Smooth muscle cell (in vitro differentiated cells): ENCODE measurements around the gene FOXJ3. TPM values are rescaled to one million over a fixed set of nuclear protein-coding genes. Genes with fewer than 3 reads are reported as not detected.

Experiments used
- DNase-seq: peaks from one replicate; lab custom pipeline; 2025; ENCODE audit not compliant: unreplicated experiment; lab: John Stamatoyannopoulos, UW
- H2AFZ ChIP-seq: fragments of 200-600 bp; sonication (generic); 2 replicates; pipeline ENCODE4 v1.6.0; 2016; ENCODE audit warnings: antibody characterized with exemption, low read depth, mild to moderate bottlenecking
- H3F3A ChIP-seq: fragments of 200-600 bp; sonication (generic); 2 replicates; pipeline ENCODE4 v1.6.0; 2017; ENCODE audit warnings: antibody characterized with exemption, low read depth
- H3K27ac ChIP-seq: fragments of 200-600 bp; sonication (generic); 2 replicates; pipeline ENCODE4 v1.5.1; 2016; ENCODE audit warnings: low read depth, mild to moderate bottlenecking
- H3K27me3 ChIP-seq: fragments of 200-600 bp; sonication (generic); 2 replicates; pipeline ENCODE4 v1.6.1; 2016; ENCODE audit warnings: low read depth, mild to moderate bottlenecking
- H3K36me3 ChIP-seq: fragments of 200-600 bp; sonication (generic); 2 replicates; pipeline ENCODE4 v1.5.1; 2016; ENCODE audit warnings: low read depth
- H3K4me1 ChIP-seq: fragments of 200-600 bp; sonication (generic); 2 replicates; pipeline ENCODE4 v1.5.1; 2016; ENCODE audit warnings: low read depth
- H3K4me2 ChIP-seq: fragments of 200-600 bp; sonication (generic); 2 replicates; pipeline ENCODE4 v1.6.0; 2016; ENCODE audit warnings: mild to moderate bottlenecking
- H3K4me3 ChIP-seq: fragments of 200-600 bp; sonication (generic); 2 replicates; pipeline ENCODE4 v1.5.1; 2016; ENCODE audit warnings: mild to moderate bottlenecking
- H3K79me2 ChIP-seq: fragments of 200-600 bp; sonication (generic); 2 replicates; pipeline ENCODE4 v1.6.0; 2016; ENCODE audit warnings: low read depth, mild to moderate bottlenecking
- H3K9ac ChIP-seq: fragments of 200-600 bp; sonication (generic); 2 replicates; pipeline ENCODE4 v1.6.0; 2016; ENCODE audit warnings: low read depth
- H3K9me3 ChIP-seq: fragments of 200-600 bp; sonication (generic); replicated peaks from 2 replicates; pipeline ENCODE4 v1.5.1; 2016; ENCODE audit warnings: low read depth
- H4K20me1 ChIP-seq: fragments of 200-600 bp; sonication (generic); 2 replicates; pipeline ENCODE4 v1.6.0; 2016; ENCODE audit warnings: low read depth
- WGBS: methylation state at CpG from one replicate; pipeline ENCODE4 v1.1.7; 2016; ENCODE audit warnings: low lambda C conversion rate; 5-methylcytosine and 5-hydroxymethylcytosine counted together
- polyA plus RNA-seq: library from polyadenylated mRNA; unstranded; fragments of >200 nt; fragmentation: Nextera tagmentation; extraction: Ambion mirVana; gene quantifications from 2 replicates; pipeline ENCODE4 v1.2.1, GENCODE V29; 2016
- total RNA-seq: library from RNA; depleted of rRNA; stranded (reverse); fragments of >200 nt; gene quantifications from 2 replicates; pipeline ENCODE4 v1.2.3, GENCODE V29; 2014
- TF ChIP-seq, protein P1 (sequence below): fragments of 200-600 bp; sonication (generic); IDR thresholded peaks from 2 replicates; pipeline ENCODE4 v1.5.1; 2017; ENCODE audit warnings: borderline replicate concordance, mild to moderate bottlenecking, antibody characterized with exemption; ENCODE audit not compliant: insufficient read depth, poor library complexity, severe bottlenecking

FOXJ3 gene
- total RNA-seq (35.2 and 40.9 TPM in 2 replicates), polyA plus RNA-seq (19.3 and 20.1 TPM in 2 replicates)

DNA sequence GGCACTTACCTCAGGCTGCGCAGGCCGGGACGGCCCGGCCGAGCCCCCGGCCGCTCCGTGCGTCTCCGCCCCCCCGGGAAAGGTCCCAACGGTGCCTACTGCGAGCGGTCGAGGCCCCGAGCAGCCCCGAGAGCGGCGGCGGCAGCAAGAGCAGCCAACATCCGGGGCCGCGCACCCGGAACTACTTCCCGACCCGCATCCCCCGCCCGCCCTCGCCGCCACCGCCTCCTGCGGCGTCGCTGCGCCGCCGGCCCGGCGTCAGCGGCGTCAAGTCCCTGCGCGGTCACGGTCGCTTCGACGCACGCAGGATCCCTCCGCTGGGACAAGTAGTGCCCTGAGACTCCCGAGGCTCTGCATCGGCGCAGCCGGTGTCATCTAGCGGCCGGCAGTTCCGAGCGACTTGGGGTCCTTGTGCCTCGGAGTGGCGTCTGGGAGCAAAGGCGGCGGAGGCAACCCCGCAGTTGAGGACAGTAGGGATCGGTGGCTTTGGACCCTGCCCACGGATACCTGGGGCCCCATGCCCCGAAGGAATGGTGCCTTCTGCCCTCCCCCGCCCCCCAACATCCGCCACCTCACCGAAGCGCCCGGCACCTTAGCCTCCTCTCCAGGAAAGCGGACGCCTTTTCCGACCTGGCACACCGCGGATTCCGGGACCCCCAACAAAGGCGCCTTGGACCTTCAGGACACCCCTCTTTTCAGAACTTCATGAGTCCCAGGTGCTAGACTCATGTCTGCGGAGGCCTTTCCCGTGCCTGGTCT lies at the start of gene FOXJ3:
Gene FOXJ3, minus strand, starts transcription at position 186 of the 759 bp plus-strand sequence. CDS start 24,142 bp downstream, outside the sequence.
- peak within 1 kb of the TSS; percentile 93 for H3K9ac ChIP-seq
- no peaks in the 10 kb centered on the region for H3K27me3 ChIP-seq
- peak within 1 kb of the TSS; percentile 86 for H2AFZ ChIP-seq
- no peaks in the 10 kb centered on the region for H3K36me3 ChIP-seq
- H3F3A ChIP-seq: peaks cover 11% of the 10 kb centered on the region
- under 1% methylated on average over 74 of the region's 79 CpGs for WGBS
- H3K9me3 ChIP-seq: no peaks in the 10 kb centered on the region
- TF ChIP-seq, protein P1, sequence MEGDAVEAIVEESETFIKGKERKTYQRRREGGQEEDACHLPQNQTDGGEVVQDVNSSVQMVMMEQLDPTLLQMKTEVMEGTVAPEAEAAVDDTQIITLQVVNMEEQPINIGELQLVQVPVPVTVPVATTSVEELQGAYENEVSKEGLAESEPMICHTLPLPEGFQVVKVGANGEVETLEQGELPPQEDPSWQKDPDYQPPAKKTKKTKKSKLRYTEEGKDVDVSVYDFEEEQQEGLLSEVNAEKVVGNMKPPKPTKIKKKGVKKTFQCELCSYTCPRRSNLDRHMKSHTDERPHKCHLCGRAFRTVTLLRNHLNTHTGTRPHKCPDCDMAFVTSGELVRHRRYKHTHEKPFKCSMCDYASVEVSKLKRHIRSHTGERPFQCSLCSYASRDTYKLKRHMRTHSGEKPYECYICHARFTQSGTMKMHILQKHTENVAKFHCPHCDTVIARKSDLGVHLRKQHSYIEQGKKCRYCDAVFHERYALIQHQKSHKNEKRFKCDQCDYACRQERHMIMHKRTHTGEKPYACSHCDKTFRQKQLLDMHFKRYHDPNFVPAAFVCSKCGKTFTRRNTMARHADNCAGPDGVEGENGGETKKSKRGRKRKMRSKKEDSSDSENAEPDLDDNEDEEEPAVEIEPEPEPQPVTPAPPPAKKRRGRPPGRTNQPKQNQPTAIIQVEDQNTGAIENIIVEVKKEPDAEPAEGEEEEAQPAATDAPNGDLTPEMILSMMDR: no peak
- H3K4me1 ChIP-seq: peaks cover 35% of the 10 kb centered on the region
- peak within 1 kb of the TSS; percentile 87 for H3K27ac ChIP-seq
- H3K4me2 ChIP-seq: peak within 1 kb of the TSS; percentile 99
- peak; percentile 82 for DNase-seq
- peak within 1 kb of the TSS; percentile 89 for H3K4me3 ChIP-seq
- peaks cover 47% of the 10 kb centered on the region for H3K79me2 ChIP-seq
- peaks cover 44% of the 10 kb centered on the region for H4K20me1 ChIP-seq

DNA sequence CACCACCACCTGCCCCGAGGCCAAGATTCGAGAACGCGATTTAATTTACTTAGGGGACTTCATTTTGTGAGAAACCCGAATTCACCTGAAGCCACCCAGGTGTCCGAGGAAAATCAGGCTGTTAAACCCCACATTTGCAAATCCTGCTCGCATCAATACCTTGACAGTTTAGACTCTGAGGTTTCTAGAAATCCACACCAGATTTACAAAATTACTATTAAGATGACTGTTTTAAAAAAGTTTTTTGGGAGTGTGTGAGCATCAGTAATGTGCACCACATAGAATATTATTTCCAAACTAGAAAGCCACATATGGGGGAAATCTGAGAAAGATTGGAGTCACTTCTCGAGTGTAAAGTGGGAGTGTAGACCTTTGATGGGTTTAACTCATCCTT lies 46.2 kb upstream of the FOXJ3 start:
- H3K36me3 ChIP-seq: no peaks in the 10 kb centered on the region
- no peak for DNase-seq
- H3K4me1 ChIP-seq: peaks cover 2% of the 10 kb centered on the region
- H3K9ac ChIP-seq: no peak overlapping the region
- H3K79me2 ChIP-seq: no peaks in the 10 kb centered on the region
- 22% methylated on average over 8 of the region's 8 CpGs for WGBS
- H3K9me3 ChIP-seq: no peaks in the 10 kb centered on the region
- no peak overlapping the region for H3K27ac ChIP-seq
- no peaks in the 10 kb centered on the region for H4K20me1 ChIP-seq
- no peak overlapping the region for H2AFZ ChIP-seq
- peaks cover 2% of the 10 kb centered on the region for H3F3A ChIP-seq
- H3K4me3 ChIP-seq: peak overlapping the region; percentile 52
- TF ChIP-seq, protein P1: no peak
- peaks cover 36% of the 10 kb centered on the region for H3K27me3 ChIP-seq
- peak overlapping the region; percentile 92 for H3K4me2 ChIP-seq

DNA sequence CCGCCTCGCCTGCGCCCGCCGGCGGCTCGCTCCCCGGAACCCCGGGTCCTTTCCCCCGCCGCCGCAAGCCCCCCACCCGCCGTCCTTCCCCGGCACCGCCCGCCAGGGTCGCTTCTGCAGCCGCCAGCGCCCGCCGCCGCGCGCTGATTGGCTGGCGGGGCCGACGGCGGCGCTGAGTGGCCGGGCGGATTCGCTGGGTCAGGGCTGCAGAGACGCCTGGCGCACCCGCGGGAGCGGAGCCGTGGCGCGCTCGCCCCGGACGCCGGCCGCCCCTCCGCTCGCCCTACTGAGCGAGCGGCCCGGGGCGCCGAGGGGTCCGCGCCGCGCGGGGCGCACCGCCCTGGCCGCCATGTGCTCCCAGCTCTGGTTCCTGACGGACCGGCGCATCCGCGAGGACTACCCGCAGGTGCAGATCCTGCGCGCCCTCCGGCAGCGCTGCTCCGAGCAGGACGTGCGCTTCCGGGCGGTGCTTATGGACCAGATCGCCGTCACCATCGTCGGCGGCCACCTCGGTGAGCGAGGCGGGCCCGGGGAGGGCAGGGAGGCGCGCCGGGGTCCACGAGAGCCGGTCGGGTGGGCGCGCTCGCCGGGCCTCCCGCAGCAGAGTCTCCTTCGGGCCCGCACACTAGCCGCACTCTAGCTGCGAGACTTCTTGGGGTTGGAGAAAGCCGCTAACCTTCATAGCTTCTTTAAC lies 45.7 kb upstream of the FOXJ3 start, which contains the start of gene RIMKLA:
Gene RIMKLA, plus strand, starts transcription at position 207 of the 694 bp plus-strand sequence. Its CDS starts 143 bp downstream, at position 350.
- Histone ChIP-seq H3K36me3 (no peaks in the 10 kb centered on the region), H2AFZ (no peak within 1 kb of the TSS), H3K79me2 (no peaks in the 10 kb centered on the region), H3K9ac (no peak within 1 kb of the TSS), H4K20me1 (no peaks in the 10 kb centered on the region), H3K9me3 (no peaks in the 10 kb centered on the region), H3K27ac (no peak within 1 kb of the TSS), H3K4me2 (peak within 1 kb of the TSS; percentile 92), H3K4me3 (peak within 1 kb of the TSS; percentile 52), H3F3A (peaks cover 2% of the 10 kb centered on the region), H3K27me3 (peaks cover 36% of the 10 kb centered on the region), H3K4me1 (peaks cover 2% of the 10 kb centered on the region)
- under 1% methylated on average over 69 of the region's 101 CpGs for WGBS
- no peak for DNase-seq
- TF ChIP-seq, protein P1: no peak
